Duodenal mucosa (tissue), 2 donors: ENCODE data around the gene TPST1.
"Not testable (repeated sequence)": the region's sequence is repeated elsewhere in the genome, so short reads cannot be mapped to it uniquely, and the experiment has no call there.

Experiments
- H3K27ac ChIP-seq: one replicate; pipeline ENCODE4 v1.7.0; 2013; ENCODE audit warnings: low read depth, low read length
- H3K27me3 ChIP-seq, 2 donors: one replicate each; pipeline ENCODE4 v1.7.0; 2013; ENCODE audit warnings: low read length in 2 of 2, control low read depth in 1 of 2; ENCODE audit not compliant: insufficient read depth in 2 of 2, control insufficient read depth in 1 of 2
- H3K36me3 ChIP-seq, 2 donors: one replicate each; pipeline ENCODE4 v1.7.0; 2013; ENCODE audit warnings: low read length in 2 of 2, control low read depth in 1 of 2; ENCODE audit not compliant: insufficient read depth in 2 of 2, control insufficient read depth in 1 of 2
- H3K4me1 ChIP-seq, 2 donors: one replicate each; pipeline ENCODE4 v1.7.0; 2013; ENCODE audit warnings: low read length in 2 of 2, control low read depth in 1 of 2; ENCODE audit not compliant: insufficient read depth in 2 of 2, control insufficient read depth in 1 of 2
- H3K4me3 ChIP-seq, 2 donors: one replicate each; pipeline ENCODE4 v1.7.0; 2013; ENCODE audit warnings: low read length in 2 of 2, low read depth in 1 of 2
- H3K9ac ChIP-seq, 2 donors: one replicate each; pipeline ENCODE4 v1.7.0; 2013; ENCODE audit warnings: low read length in 2 of 2, low read depth in 1 of 2
- H3K9me3 ChIP-seq, 2 donors: one replicate each; pipeline ENCODE4 v1.7.0; 2013; ENCODE audit warnings: low read length in 2 of 2, control low read depth in 1 of 2; ENCODE audit not compliant: control insufficient read depth in 1 of 2

TPST1 gene

GRCh38 chr7:66348531-66348930 is 143.4 kb downstream of the TPST1 start:
- Histone ChIP-seq H3K27ac (no peak overlapping the region), H3K4me1 (no peaks in the 10 kb centered on the region), H3K27me3 (no peaks in the 10 kb centered on the region), H3K9ac (no peak overlapping the region), H3K4me3 (no peak overlapping the region), H3K9me3 (no peaks in the 10 kb centered on the region), H3K36me3 (no peaks in the 10 kb centered on the region)

DNA sequence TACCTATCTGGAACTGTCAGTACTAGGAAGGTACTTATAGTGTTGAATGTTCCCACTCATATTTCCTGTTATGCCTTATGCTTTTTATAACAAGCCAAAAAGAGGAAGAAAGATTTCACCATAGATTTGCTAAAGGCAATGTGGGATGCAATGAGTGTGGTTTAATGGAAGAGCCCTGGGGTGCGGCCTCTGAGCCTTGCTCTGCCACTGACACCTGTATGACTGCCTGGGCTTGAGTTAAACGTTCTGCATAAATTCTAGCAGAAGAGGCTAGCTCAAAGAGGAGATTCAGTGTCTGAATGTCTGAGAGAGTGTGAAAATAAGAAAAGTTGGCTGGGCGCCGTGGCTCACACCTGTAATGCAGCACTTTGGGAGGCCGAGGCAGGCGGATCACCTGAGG is 143.8 kb downstream of the TPST1 start:
- Histone ChIP-seq H3K4me1 (no peaks in the 10 kb centered on the region), H3K4me3 (no peak overlapping the region), H3K9me3 (no peaks in the 10 kb centered on the region), H3K36me3 (no peaks in the 10 kb centered on the region), H3K9ac (no peak overlapping the region), H3K27ac (no peak overlapping the region), H3K27me3 (no peaks in the 10 kb centered on the region)

DNA sequence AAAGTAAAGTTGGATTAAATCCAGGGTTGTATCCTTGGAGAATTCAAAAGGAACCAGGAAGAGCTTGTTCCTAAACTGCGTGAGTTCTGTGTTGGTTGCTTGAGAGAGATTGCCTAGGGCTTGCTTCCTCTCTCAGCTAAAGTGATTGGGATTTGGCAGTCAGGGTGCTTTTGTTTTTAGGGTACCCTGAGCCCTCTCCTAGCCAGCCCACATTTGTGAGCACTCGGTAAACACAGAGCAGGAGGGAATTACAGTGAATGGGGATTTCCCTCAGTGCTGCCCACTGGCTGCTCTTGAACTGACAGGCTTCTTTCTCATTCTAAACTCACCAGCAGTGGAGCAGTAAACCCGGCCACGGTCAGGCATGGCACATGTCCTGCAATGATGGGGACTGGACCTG is 146.9 kb downstream of the TPST1 start:
- Histone ChIP-seq H3K9ac (no peak overlapping the region), H3K9me3 (no peaks in the 10 kb centered on the region), H3K4me3 (no peak overlapping the region), H3K36me3 (no peaks in the 10 kb centered on the region), H3K27me3 (no peaks in the 10 kb centered on the region), H3K4me1 (peaks cover 8 to 11% of the 10 kb centered on the region in 2 donors), H3K27ac (no peak overlapping the region)

GRCh38 chr7:66353547-66353946 is 148.4 kb downstream of the TPST1 start:
- no peaks in the 10 kb centered on the region for H3K9me3 ChIP-seq
- no peak overlapping the region for H3K9ac ChIP-seq
- H3K36me3 ChIP-seq, result no peaks in the 10 kb centered on the region
- H3K27me3 ChIP-seq, result no peaks in the 10 kb centered on the region
- H3K27ac ChIP-seq, result no peak overlapping the region
- no peak overlapping the region for H3K4me3 ChIP-seq
- H3K4me1 ChIP-seq, result peaks cover 13 to 17% of the 10 kb centered on the region in 2 donors

- H3K27me3 ChIP-seq, result no peaks in the 10 kb centered on the region
- no peak overlapping the region for H3K9ac ChIP-seq
- H3K27ac ChIP-seq, result no peak overlapping the region
- H3K4me1 ChIP-seq, result peaks cover 13 to 17% of the 10 kb centered on the region in 2 donors
- no peaks in the 10 kb centered on the region for H3K36me3 ChIP-seq
- H3K9me3 ChIP-seq, result no peaks in the 10 kb centered on the region
- no peak overlapping the region for H3K4me3 ChIP-seq
Measured at GRCh38 chr7:66355756-66356155, 150.6 kb downstream of the TPST1 start.

GRCh38 chr7:66356277-66356721 is 151.2 kb downstream of the TPST1 start:
- no peaks in the 10 kb centered on the region for H3K9me3 ChIP-seq
- peaks cover 13 to 17% of the 10 kb centered on the region in 2 donors for H3K4me1 ChIP-seq
- no peak overlapping the region for H3K9ac ChIP-seq
- H3K4me3 ChIP-seq, result no peak overlapping the region
- H3K27me3 ChIP-seq, result no peaks in the 10 kb centered on the region
- H3K36me3 ChIP-seq, result no peaks in the 10 kb centered on the region
- no peak overlapping the region for H3K27ac ChIP-seq

DNA sequence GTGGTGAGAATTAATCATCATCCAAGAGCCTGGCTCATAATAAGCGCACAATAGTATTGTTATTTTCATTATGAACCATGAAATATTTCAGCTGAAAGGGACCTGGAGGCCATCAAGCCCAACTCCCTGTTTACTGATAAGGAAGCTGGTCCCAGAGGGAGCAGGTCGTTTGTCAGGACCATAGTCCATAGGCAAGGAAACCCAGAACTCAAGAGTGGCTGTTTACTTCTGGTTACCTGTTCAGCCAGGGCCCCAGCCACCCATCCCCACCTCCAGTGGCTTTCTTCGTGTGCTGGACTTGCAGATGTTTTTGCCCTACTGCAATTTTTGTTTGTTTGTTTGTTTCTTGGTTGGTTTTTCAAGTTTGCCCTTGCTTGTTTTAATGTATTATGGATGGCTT is 152.0 kb downstream of the TPST1 start:
- Histone ChIP-seq H3K27ac (no peak overlapping the region), H3K9ac (no peak overlapping the region), H3K36me3 (no peaks in the 10 kb centered on the region)

GRCh38 chr7:66359656-66360211 is 154.6 kb downstream of the TPST1 start:
- Histone ChIP-seq H3K36me3 (no peaks in the 10 kb centered on the region), H3K9me3 (no peaks in the 10 kb centered on the region), H3K4me3 (no peak overlapping the region), H3K27ac (no peak overlapping the region), H3K9ac (no peak overlapping the region), H3K27me3 (no peaks in the 10 kb centered on the region), H3K4me1 (peaks cover 13 to 17% of the 10 kb centered on the region in 2 donors)

More for the DNA sequence above, 152.0 kb downstream of the TPST1 start:
- Histone ChIP-seq H3K4me1 (peaks cover 13 to 17% of the 10 kb centered on the region in 2 donors), H3K27me3 (no peaks in the 10 kb centered on the region), H3K4me3 (no peak overlapping the region), H3K9me3 (no peaks in the 10 kb centered on the region)

GRCh38 chr7:66362136-66362535 is 157.0 kb downstream of the TPST1 start:
- H3K27ac ChIP-seq, result no peak overlapping the region
- H3K4me3 ChIP-seq, result no peak overlapping the region
- H3K27me3 ChIP-seq, result no peaks in the 10 kb centered on the region
- peaks cover 4 to 5% of the 10 kb centered on the region in 2 donors for H3K4me1 ChIP-seq
- no peaks in the 10 kb centered on the region for H3K9me3 ChIP-seq
- no peak overlapping the region for H3K9ac ChIP-seq
- H3K36me3 ChIP-seq, result no peaks in the 10 kb centered on the region

DNA sequence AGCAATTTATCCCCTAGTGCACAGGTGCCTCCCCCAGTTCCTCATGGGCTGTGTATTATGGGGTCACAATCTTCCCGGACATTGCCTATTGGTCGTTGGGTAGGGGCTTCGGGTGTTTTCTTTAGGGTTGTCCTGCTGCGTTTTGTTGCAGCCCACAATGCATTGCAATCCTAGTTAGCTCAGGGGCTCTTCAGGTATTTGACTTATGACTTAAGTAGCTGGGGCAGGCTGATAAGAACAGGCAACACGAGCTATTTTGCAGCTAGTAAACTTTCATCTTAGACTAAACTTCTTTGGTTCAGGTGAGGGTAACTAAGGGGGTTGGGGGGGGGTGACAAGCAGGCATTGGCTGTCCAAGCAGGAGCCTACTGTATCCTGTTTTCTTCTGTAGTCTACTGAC is 158.5 kb downstream of the TPST1 start:
- Histone ChIP-seq H3K4me1 (no peaks in the 10 kb centered on the region), H3K36me3 (no peaks in the 10 kb centered on the region), H3K9ac (no peak overlapping the region), H3K27ac (no peak overlapping the region), H3K4me3 (no peak overlapping the region), H3K9me3 (no peaks in the 10 kb centered on the region), H3K27me3 (no peaks in the 10 kb centered on the region)

DNA sequence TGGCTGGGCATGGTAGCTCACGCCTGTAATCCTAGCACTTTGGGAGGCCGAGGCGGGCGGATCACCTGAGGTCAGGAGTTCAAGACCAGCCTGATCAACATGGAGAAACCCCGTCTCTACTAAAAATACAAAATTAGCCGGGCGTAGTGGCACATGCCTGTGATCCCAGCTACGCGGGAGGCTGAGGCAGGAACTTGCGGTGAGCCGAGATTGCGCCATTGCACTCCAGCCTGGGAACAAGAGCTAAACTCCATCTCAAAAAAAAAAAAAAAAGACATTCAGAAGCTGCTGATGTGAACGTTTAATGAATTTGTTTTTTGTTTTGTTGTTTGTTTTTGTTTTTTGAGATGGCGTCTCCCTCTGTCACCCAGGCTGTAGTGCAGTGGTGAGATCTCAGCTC is 159.9 kb downstream of the TPST1 start:
- not testable (repeated sequence) for H3K9ac ChIP-seq, H3K4me3 ChIP-seq, H3K9me3 ChIP-seq, H3K36me3 ChIP-seq, H3K4me1 ChIP-seq, H3K27me3 ChIP-seq, H3K27ac ChIP-seq
